ENCODE data around the gene VASH1. TPM values are rescaled to one million over a fixed set of nuclear protein-coding genes. Genes with fewer than 3 reads are reported as not detected.

VASH1 gene
- total RNA-seq, 1 experiment from 2014 or later: 5.2 TPM

DNA sequence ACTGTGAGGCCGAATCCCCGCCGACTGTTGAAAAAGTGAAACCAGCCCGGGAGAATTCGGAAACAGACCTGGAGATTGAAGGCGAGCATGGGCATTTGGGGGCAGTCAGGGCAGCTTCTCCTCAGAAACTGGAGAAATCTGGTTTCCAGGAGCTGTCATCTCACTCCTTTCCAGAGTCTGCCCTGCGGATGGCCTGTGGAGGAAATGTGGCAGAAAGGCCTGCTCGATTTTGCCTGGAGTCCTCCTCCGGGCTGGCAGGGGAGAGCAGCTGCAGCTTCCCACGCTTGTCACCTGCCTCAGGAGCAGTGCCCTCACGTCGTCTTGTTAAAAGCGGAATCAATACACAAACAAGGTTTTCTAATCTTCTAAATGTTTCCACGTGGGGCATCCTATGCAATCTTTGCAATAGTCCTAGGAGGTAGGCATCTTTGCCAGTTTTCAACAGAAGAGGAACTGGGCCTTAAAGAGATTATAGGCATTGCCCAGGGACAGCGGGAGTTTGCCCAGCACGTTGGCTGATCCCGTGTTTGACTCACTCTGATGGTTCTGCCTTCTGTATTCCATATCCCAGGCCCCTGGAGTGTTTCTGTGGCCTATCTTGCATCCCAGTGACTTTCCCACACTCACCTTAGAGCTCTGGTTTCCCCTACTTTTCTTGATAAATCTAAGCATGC is 67.2 kb downstream of the VASH1 start:
- DNase-seq (ENCODE audit: low read depth, low spot score) (no peak), ATAC-seq (no peak)
- ChIA-PET POLR2A (no interaction called here), CTCF (no interaction called here)
- no TSS peak for BruUV-seq (replicated peaks)
- TF ChIP-seq POLR2AphosphoS5 (IDR thresholded peaks at IDR 0.05; ENCODE audit: low read depth, low read length) (no peak), SIN3A (IDR thresholded peaks at IDR 0.05; ENCODE audit: borderline replicate concordance, insufficient read depth, low read depth, low read length) (no peak), TCF7L2 (IDR thresholded peaks at IDR 0.05; ENCODE audit: low read depth, low read length) (no peak)
- TF ChIP-seq, protein P1, sequence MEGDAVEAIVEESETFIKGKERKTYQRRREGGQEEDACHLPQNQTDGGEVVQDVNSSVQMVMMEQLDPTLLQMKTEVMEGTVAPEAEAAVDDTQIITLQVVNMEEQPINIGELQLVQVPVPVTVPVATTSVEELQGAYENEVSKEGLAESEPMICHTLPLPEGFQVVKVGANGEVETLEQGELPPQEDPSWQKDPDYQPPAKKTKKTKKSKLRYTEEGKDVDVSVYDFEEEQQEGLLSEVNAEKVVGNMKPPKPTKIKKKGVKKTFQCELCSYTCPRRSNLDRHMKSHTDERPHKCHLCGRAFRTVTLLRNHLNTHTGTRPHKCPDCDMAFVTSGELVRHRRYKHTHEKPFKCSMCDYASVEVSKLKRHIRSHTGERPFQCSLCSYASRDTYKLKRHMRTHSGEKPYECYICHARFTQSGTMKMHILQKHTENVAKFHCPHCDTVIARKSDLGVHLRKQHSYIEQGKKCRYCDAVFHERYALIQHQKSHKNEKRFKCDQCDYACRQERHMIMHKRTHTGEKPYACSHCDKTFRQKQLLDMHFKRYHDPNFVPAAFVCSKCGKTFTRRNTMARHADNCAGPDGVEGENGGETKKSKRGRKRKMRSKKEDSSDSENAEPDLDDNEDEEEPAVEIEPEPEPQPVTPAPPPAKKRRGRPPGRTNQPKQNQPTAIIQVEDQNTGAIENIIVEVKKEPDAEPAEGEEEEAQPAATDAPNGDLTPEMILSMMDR (IDR thresholded peaks at IDR 0.05): no peak
- TF ChIP-seq, protein P2, sequence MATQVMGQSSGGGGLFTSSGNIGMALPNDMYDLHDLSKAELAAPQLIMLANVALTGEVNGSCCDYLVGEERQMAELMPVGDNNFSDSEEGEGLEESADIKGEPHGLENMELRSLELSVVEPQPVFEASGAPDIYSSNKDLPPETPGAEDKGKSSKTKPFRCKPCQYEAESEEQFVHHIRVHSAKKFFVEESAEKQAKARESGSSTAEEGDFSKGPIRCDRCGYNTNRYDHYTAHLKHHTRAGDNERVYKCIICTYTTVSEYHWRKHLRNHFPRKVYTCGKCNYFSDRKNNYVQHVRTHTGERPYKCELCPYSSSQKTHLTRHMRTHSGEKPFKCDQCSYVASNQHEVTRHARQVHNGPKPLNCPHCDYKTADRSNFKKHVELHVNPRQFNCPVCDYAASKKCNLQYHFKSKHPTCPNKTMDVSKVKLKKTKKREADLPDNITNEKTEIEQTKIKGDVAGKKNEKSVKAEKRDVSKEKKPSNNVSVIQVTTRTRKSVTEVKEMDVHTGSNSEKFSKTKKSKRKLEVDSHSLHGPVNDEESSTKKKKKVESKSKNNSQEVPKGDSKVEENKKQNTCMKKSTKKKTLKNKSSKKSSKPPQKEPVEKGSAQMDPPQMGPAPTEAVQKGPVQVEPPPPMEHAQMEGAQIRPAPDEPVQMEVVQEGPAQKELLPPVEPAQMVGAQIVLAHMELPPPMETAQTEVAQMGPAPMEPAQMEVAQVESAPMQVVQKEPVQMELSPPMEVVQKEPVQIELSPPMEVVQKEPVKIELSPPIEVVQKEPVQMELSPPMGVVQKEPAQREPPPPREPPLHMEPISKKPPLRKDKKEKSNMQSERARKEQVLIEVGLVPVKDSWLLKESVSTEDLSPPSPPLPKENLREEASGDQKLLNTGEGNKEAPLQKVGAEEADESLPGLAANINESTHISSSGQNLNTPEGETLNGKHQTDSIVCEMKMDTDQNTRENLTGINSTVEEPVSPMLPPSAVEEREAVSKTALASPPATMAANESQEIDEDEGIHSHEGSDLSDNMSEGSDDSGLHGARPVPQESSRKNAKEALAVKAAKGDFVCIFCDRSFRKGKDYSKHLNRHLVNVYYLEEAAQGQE (IDR thresholded peaks at IDR 0.05; ENCODE audit: insufficient read depth in 1 of 2, low read depth in 2 of 2, low read length in 1 of 2): no peak
- H3K4me1 ChIP-seq (ENCODE audit: control insufficient read depth, insufficient read depth, low read length): no peaks in the 10 kb centered on the region
- H3K4me3 ChIP-seq (ENCODE audit: low read depth in 2 of 2, low read length in 2 of 2): no peak overlapping the region
- H3K27me3 ChIP-seq (ENCODE audit: control insufficient read depth, insufficient read depth, low read length): no peaks in the 10 kb centered on the region
- no peak overlapping the region for H3K27ac ChIP-seq (ENCODE audit: low read length)
- H3K36me3 ChIP-seq (ENCODE audit: control insufficient read depth, insufficient read depth, low read length): no peaks in the 10 kb centered on the region
- intact Hi-C loops (cut with micrococcal nuclease; ENCODE audit: unreplicated experiment) (no loop called here), in situ Hi-C loops (cut with HindIII; ENCODE audit: low pct_unique_long_range_greater_than_20kb, low sequenced_read_pairs) (no loop called here)
- no peaks in the 10 kb centered on the region for H3K9me3 ChIP-seq (ENCODE audit: control insufficient read depth, insufficient read depth, low read depth, low read length)

GRCh38 chr14:76829013-76829365 is 67.7 kb downstream of the VASH1 start:
- POLR2A ChIA-PET: no interaction called here

More at GRCh38 chr14:76829013-76829365, 67.7 kb downstream of the VASH1 start:
- ATAC-seq: no peak
- Histone ChIP-seq H3K27me3 (ENCODE audit: control insufficient read depth, insufficient read depth, low read length) (no peaks in the 10 kb centered on the region), H3K9me3 (ENCODE audit: control insufficient read depth, insufficient read depth, low read depth, low read length) (no peaks in the 10 kb centered on the region), H3K4me1 (ENCODE audit: control insufficient read depth, insufficient read depth, low read length) (no peaks in the 10 kb centered on the region), H3K27ac (ENCODE audit: low read length) (no peak overlapping the region), H3K4me3 (ENCODE audit: low read depth in 2 of 2, low read length in 2 of 2) (no peak overlapping the region), H3K36me3 (ENCODE audit: control insufficient read depth, insufficient read depth, low read length) (no peaks in the 10 kb centered on the region)
- TF ChIP-seq TCF7L2 (IDR thresholded peaks at IDR 0.05; ENCODE audit: low read depth, low read length) (no peak), POLR2AphosphoS5 (IDR thresholded peaks at IDR 0.05; ENCODE audit: low read depth, low read length) (no peak), SIN3A (IDR thresholded peaks at IDR 0.05; ENCODE audit: borderline replicate concordance, insufficient read depth, low read depth, low read length) (no peak)
- TF ChIP-seq, protein P2 (IDR thresholded peaks at IDR 0.05; ENCODE audit: insufficient read depth in 1 of 2, low read depth in 2 of 2, low read length in 1 of 2): no peak
- TF ChIP-seq, protein P1 (IDR thresholded peaks at IDR 0.05): no peak
- intact Hi-C loops (cut with micrococcal nuclease; ENCODE audit: unreplicated experiment) (no loop called here), in situ Hi-C loops (cut with HindIII; ENCODE audit: low pct_unique_long_range_greater_than_20kb, low sequenced_read_pairs) (no loop called here)
- CTCF ChIA-PET: no interaction called here
- BruUV-seq (replicated peaks): no TSS peak
- no peak for DNase-seq (ENCODE audit: low read depth, low spot score)
